ENCODE measurements around the gene RTL10.

- TF ChIP-seq ZNF626 (tag by site-specific recombination; IDR thresholded peaks at IDR 0.05) (no peak), SP2 (tag by site-specific recombination; IDR thresholded peaks at IDR 0.05) (no peak), ZNF843 (tag by site-specific recombination; IDR thresholded peaks at IDR 0.05) (no peak), PATZ1 (tag by site-specific recombination; IDR thresholded peaks at IDR 0.05) (no peak), ZFP3 (tag by site-specific recombination; IDR thresholded peaks at IDR 0.05; ENCODE audit: low read depth) (no peak), ZBTB7A (tag by site-specific recombination; IDR thresholded peaks at IDR 0.05; ENCODE audit: low read depth) (no peak), ZNF629 (tag by site-specific recombination; IDR thresholded peaks at IDR 0.05) (no peak), ZBTB21 (tag by site-specific recombination; IDR thresholded peaks at IDR 0.05) (no peak)
- TF ChIP-seq, protein P1, sequence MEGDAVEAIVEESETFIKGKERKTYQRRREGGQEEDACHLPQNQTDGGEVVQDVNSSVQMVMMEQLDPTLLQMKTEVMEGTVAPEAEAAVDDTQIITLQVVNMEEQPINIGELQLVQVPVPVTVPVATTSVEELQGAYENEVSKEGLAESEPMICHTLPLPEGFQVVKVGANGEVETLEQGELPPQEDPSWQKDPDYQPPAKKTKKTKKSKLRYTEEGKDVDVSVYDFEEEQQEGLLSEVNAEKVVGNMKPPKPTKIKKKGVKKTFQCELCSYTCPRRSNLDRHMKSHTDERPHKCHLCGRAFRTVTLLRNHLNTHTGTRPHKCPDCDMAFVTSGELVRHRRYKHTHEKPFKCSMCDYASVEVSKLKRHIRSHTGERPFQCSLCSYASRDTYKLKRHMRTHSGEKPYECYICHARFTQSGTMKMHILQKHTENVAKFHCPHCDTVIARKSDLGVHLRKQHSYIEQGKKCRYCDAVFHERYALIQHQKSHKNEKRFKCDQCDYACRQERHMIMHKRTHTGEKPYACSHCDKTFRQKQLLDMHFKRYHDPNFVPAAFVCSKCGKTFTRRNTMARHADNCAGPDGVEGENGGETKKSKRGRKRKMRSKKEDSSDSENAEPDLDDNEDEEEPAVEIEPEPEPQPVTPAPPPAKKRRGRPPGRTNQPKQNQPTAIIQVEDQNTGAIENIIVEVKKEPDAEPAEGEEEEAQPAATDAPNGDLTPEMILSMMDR (tag by site-specific recombination; IDR thresholded peaks at IDR 0.05) = no peak
These were observed 36.0 kb upstream of the RTL10 start for GRCh38 chr22:19890502-19891316.
